Cerebellar cortex (tissue), 1 donor: ENCODE data around the gene MOV10L1.

ENCODE experiments used
- DNase-seq: peaks from one replicate; pipeline ENCODE4 v3.0.0-alpha.2; 2015; ENCODE audit warnings: low spot score

Gene MOV10L1

GRCh38 chr22:50189849-50190181 is 100.0 kb downstream of the MOV10L1 start:
- no peak for DNase-seq

- no peak for DNase-seq
These were observed 100.6 kb downstream of the MOV10L1 start for GRCh38 chr22:50190182-50190940.

GRCh38 chr22:50190941-50191741 is 101.3 kb downstream of the MOV10L1 start:
- DNase-seq: no peak

GRCh38 chr22:50192436-50193204 is 102.8 kb downstream of the MOV10L1 start:
- DNase-seq: no peak

- no peak for DNase-seq
These were observed 103.8 kb downstream of the MOV10L1 start for GRCh38 chr22:50193621-50194020.

GRCh38 chr22:50194037-50194805 is 104.4 kb downstream of the MOV10L1 start:
- no peak for DNase-seq

GRCh38 chr22:50196256-50196655 is 106.5 kb downstream of the MOV10L1 start:
- DNase-seq: no peak

- no peak for DNase-seq
These were observed 107.4 kb downstream of the MOV10L1 start for GRCh38 chr22:50197000-50197800.

- DNase-seq: no peak
These were observed 108.2 kb downstream of the MOV10L1 start for GRCh38 chr22:50197856-50198623.

GRCh38 chr22:50198624-50199017 is 108.8 kb downstream of the MOV10L1 start:
- DNase-seq: no peak

GRCh38 chr22:50199251-50199721 is 109.5 kb downstream of the MOV10L1 start:
- peak; percentile 85 for DNase-seq

GRCh38 chr22:50199829-50200460 is 110.1 kb downstream of the MOV10L1 start:
- no peak for DNase-seq

GRCh38 chr22:50200461-50201190 is 110.8 kb downstream of the MOV10L1 start, which contains the start of gene SELENOO:
Gene SELENOO, plus strand, starts transcription at chr22:50201011. Its CDS starts 26 bp downstream, at chr22:50201037.
- peak; percentile 90 for DNase-seq

GRCh38 chr22:50201191-50202129 is 111.7 kb downstream of the MOV10L1 start:
- no peak for DNase-seq

GRCh38 chr22:50202130-50202666 is 112.4 kb downstream of the MOV10L1 start:
- DNase-seq: no peak

GRCh38 chr22:50203288-50203687 is 113.5 kb downstream of the MOV10L1 start:
- no peak for DNase-seq

- no peak for DNase-seq
These were observed 114.8 kb downstream of the MOV10L1 start for GRCh38 chr22:50204571-50204970.
